H9 (cell line): ENCODE data around the gene CDK12. TPM values are rescaled to one million over a fixed set of nuclear protein-coding genes. Genes with fewer than 3 reads are reported as not detected.

ENCODE experiments used
- DNase-seq: peaks from one replicate; pipeline ENCODE4 v3.0.0-alpha.2; 2017
- H2AFZ ChIP-seq: one replicate; pipeline ENCODE4 v1.6.1; 2013; ENCODE audit warnings: mild to moderate bottlenecking, low read length, control low read depth, moderate library complexity
- H2AK5ac ChIP-seq: 2 replicates; pipeline ENCODE4 v1.6.1; 2013; ENCODE audit warnings: low read length, control low read depth, mixed read lengths; ENCODE audit not compliant: insufficient read length
- H2BK120ac ChIP-seq: one replicate; pipeline ENCODE4 v1.6.1; 2013; ENCODE audit warnings: low read depth, mild to moderate bottlenecking, low read length, control low read depth, inconsistent platforms; ENCODE audit not compliant: poor library complexity, severe bottlenecking
- H2BK12ac ChIP-seq: 2 replicates; pipeline ENCODE4 v1.6.1; 2013; ENCODE audit warnings: low read length, control low read depth, mixed read lengths, low read depth; ENCODE audit not compliant: insufficient read length
- H2BK15ac ChIP-seq: 2 replicates; pipeline ENCODE4 v1.6.1; 2013; ENCODE audit warnings: low read depth, low read length, control low read depth
- H2BK20ac ChIP-seq: one replicate; pipeline ENCODE4 v1.6.1; 2013; ENCODE audit warnings: low read depth, mild to moderate bottlenecking, low read length, control low read depth, inconsistent platforms; ENCODE audit not compliant: poor library complexity, severe bottlenecking
- H2BK5ac ChIP-seq: 2 replicates; pipeline ENCODE4 v1.6.1; 2013; ENCODE audit warnings: low read length, control low read depth, mixed read lengths; ENCODE audit not compliant: insufficient read length
- H3K14ac ChIP-seq: 2 replicates; pipeline ENCODE4 v1.6.1; 2013; ENCODE audit warnings: low read length, control low read depth; ENCODE audit not compliant: insufficient read depth
- H3K18ac ChIP-seq: 2 replicates; pipeline ENCODE4 v1.6.1; 2013; ENCODE audit warnings: low read depth, mild to moderate bottlenecking, mixed read lengths, low read length, control low read depth; ENCODE audit not compliant: insufficient read length
- H3K23ac ChIP-seq: 2 replicates; pipeline ENCODE4 v1.6.1; 2013; ENCODE audit warnings: low read length, control low read depth, mixed read lengths, low read depth; ENCODE audit not compliant: insufficient read length
- H3K23me2 ChIP-seq: 2 replicates; pipeline ENCODE4 v1.6.1; 2013; ENCODE audit warnings: low read depth, mild to moderate bottlenecking, mixed read lengths, low read length, control low read depth; ENCODE audit not compliant: insufficient read length, poor library complexity, severe bottlenecking
- H3K27ac ChIP-seq: 2 replicates; pipeline ENCODE4 v1.5.1; 2013; ENCODE audit warnings: low read length, control low read depth, mixed read lengths, low read depth; ENCODE audit not compliant: insufficient read length
- H3K27me3 ChIP-seq: 2 replicates; pipeline ENCODE4 v1.6.1; 2013; ENCODE audit warnings: low read length, control low read depth, inconsistent platforms; ENCODE audit not compliant: insufficient read depth
- H3K4ac ChIP-seq: 2 replicates; pipeline ENCODE4 v1.6.1; 2013; ENCODE audit warnings: low read depth, mild to moderate bottlenecking, control low read depth, inconsistent platforms, low read length, moderate library complexity
- H3K4me1 ChIP-seq: 2 replicates; pipeline ENCODE4 v1.6.1; 2013; ENCODE audit warnings: low read length, control low read depth, inconsistent platforms; ENCODE audit not compliant: insufficient read depth
- H3K4me2 ChIP-seq: 2 replicates; pipeline ENCODE4 v1.6.1; 2013; ENCODE audit warnings: low read length, control low read depth, mixed read lengths; ENCODE audit not compliant: insufficient read length, insufficient read depth
- H3K56ac ChIP-seq: 2 replicates; pipeline ENCODE4 v1.6.1; 2013; ENCODE audit warnings: low read depth, mild to moderate bottlenecking, mixed read lengths, low read length, control low read depth; ENCODE audit not compliant: insufficient read length
- H3K79me1 ChIP-seq: 2 replicates; pipeline ENCODE4 v1.6.1; 2013; ENCODE audit warnings: low read depth, mild to moderate bottlenecking, moderate library complexity, low read length, control low read depth, inconsistent platforms; ENCODE audit not compliant: insufficient read depth, poor library complexity, severe bottlenecking
- H3K79me2 ChIP-seq: 2 replicates; pipeline ENCODE4 v1.6.1; 2013; ENCODE audit warnings: low read length, control low read depth, inconsistent platforms; ENCODE audit not compliant: insufficient read depth
- H3K9ac ChIP-seq: 2 replicates; pipeline ENCODE4 v1.6.1; 2013; ENCODE audit warnings: low read length, control low read depth, mixed read lengths; ENCODE audit not compliant: insufficient read length; ENCODE audit errors: extremely low read depth
- H3K9me3 ChIP-seq: one replicate; pipeline ENCODE4 v1.6.1; 2013; ENCODE audit warnings: low read depth, low read length, inconsistent platforms; ENCODE audit not compliant: control insufficient read depth
- H3T11ph ChIP-seq: one replicate; pipeline ENCODE4 v1.6.1; 2013; ENCODE audit warnings: mild to moderate bottlenecking, low read length, control low read depth, inconsistent platforms
- H4K20me1 ChIP-seq: one replicate; pipeline ENCODE4 v1.6.1; 2013; ENCODE audit not compliant: control insufficient read depth, insufficient read length, insufficient read depth
- H4K5ac ChIP-seq: 2 replicates; pipeline ENCODE4 v1.6.1; 2013; ENCODE audit warnings: low read depth, mild to moderate bottlenecking, mixed read lengths, low read length, control low read depth; ENCODE audit not compliant: insufficient read length
- H4K8ac ChIP-seq: replicated peaks from 2 replicates; pipeline ENCODE4 v1.6.1; 2013; ENCODE audit warnings: low read length, control low read depth, mixed read lengths, low read depth; ENCODE audit not compliant: insufficient read length
- H4K91ac ChIP-seq: 2 replicates; pipeline ENCODE4 v1.6.1; 2013; ENCODE audit warnings: low read depth, mild to moderate bottlenecking, moderate library complexity, mixed read lengths, low read length, control low read depth; ENCODE audit not compliant: insufficient read length
- H3K27ac Mint-ChIP-seq, 3 experiments: 2 replicates in 2 of 3; 3 replicates in 1 of 3; pipeline ENCODE4 v1.8.0; 2020 to 2021; ENCODE audit warnings: mixed read lengths in 3 of 3, mild to moderate bottlenecking in 1 of 3, moderate library complexity in 1 of 3
- H3K27me3 Mint-ChIP-seq: 2 replicates; pipeline ENCODE4 v1.8.0; 2021; ENCODE audit warnings: low read depth, mild to moderate bottlenecking, moderate library complexity, mixed read lengths
- H3K36me3 Mint-ChIP-seq, 3 experiments: 2 replicates in 2 of 3; 3 replicates in 1 of 3; pipeline ENCODE4 v1.8.0; 2020 to 2021; ENCODE audit warnings: low read depth in 3 of 3, mixed read lengths in 3 of 3; ENCODE audit not compliant: insufficient read depth in 1 of 3
- H3K4me1 Mint-ChIP-seq, 2 experiments: 2 replicates each; pipeline ENCODE4 v1.8.0; 2020; ENCODE audit warnings: mixed read lengths in 2 of 2
- H3K4me3 Mint-ChIP-seq, 2 experiments: 2 replicates in 1 of 2; 3 replicates in 1 of 2; pipeline ENCODE4 v1.8.0; 2020 to 2021; ENCODE audit warnings: mild to moderate bottlenecking in 2 of 2, mixed read lengths in 2 of 2, moderate library complexity in 1 of 2
- H3K9me3 Mint-ChIP-seq, 2 experiments: 2 replicates in 1 of 2; 3 replicates in 1 of 2; pipeline ENCODE4 v1.8.0; 2020; ENCODE audit warnings: mild to moderate bottlenecking in 2 of 2, mixed read lengths in 2 of 2, moderate library complexity in 1 of 2
- CTCF ChIP-seq: fragments of 200-600 bp; sonication (generic); conservative IDR thresholded peaks from 3 replicates; pipeline ENCODE4 v1.8.0; 2021; ENCODE audit warnings: antibody characterized with exemption, mild to moderate bottlenecking
- WGBS: extraction: QIAGEN DNeasy Blood & Tissue Kit; methylation state at CpG from one replicate; pipeline ENCODE4 v1.1.7; 2013; ENCODE audit warnings: missing lambda C conversion rate, low lambda C conversion rate, mixed read lengths; ENCODE audit not compliant: insufficient read length; ENCODE audit errors: extremely low coverage; 5-methylcytosine and 5-hydroxymethylcytosine counted together
- total RNA-seq: library from RNA; stranded (reverse); gene quantifications from 2 replicates; pipeline ENCODE4 v1.2.1, GENCODE V29; 2021

Gene CDK12
- total RNA-seq, 1 experiment from 2014 or later, result 87.6 TPM

- H3K79me2 ChIP-seq, result 0 out of 2 replicates have a peak, but pooled peaks cover 1% of the 10 kb centered on the region
- no peaks in the 10 kb centered on the region for H3K79me1 ChIP-seq
- no peak overlapping the region for H2BK12ac ChIP-seq
- H2BK5ac ChIP-seq, result no peak overlapping the region
- no peak for DNase-seq
- no peak for TF ChIP-seq CTCF
- no peak overlapping the region for H4K8ac ChIP-seq
- no peak overlapping the region for H2BK120ac ChIP-seq
- no peaks in the 10 kb centered on the region for H3K27me3 ChIP-seq
- peaks cover 15 to 19% of the 10 kb centered on the region in 2 experiments for H3K4me1 Mint-ChIP-seq
- H3K9me3 ChIP-seq, result no peaks in the 10 kb centered on the region
- no peak overlapping the region for H3T11ph ChIP-seq
- peaks cover 3% of the 10 kb centered on the region for H3K27me3 Mint-ChIP-seq
- no peak overlapping the region for H3K23ac ChIP-seq
- H3K9ac ChIP-seq, result no peak overlapping the region
- H3K4me3 Mint-ChIP-seq, result peak overlapping the region in 1 of 2 experiments; percentile 33; a peak in 1 of 5 replicates
- H3K9me3 Mint-ChIP-seq, result no peaks in the 10 kb centered on the region
- no peak overlapping the region for H4K5ac ChIP-seq
- H3K27ac ChIP-seq, result no peak overlapping the region
- no peak overlapping the region for H2BK20ac ChIP-seq
- H2BK15ac ChIP-seq, result no peak overlapping the region
- H2AK5ac ChIP-seq, result no peak overlapping the region
- H2AFZ ChIP-seq, result no peak overlapping the region
- H4K20me1 ChIP-seq, result peaks cover 2% of the 10 kb centered on the region
- H3K18ac ChIP-seq, result no peak overlapping the region
- peaks cover 2% of the 10 kb centered on the region for H3K4me1 ChIP-seq
- no peak overlapping the region for H3K4me2 ChIP-seq
- no peaks in the 10 kb centered on the region for H3K23me2 ChIP-seq
- H3K14ac ChIP-seq, result no peak overlapping the region
- H4K91ac ChIP-seq, result no peak overlapping the region
- no peak overlapping the region for H3K4ac ChIP-seq
- H3K36me3 Mint-ChIP-seq, result no peaks in the 10 kb centered on the region; a peak in 3 of 7 replicates
- WGBS, result no CpG with 5 or more reads among the region's 2 CpGs
- H3K27ac Mint-ChIP-seq, result peak overlapping the region in 2 of 3 experiments; percentile 49 to 52; a peak in 3 of 7 replicates
- H3K56ac ChIP-seq, result no peak overlapping the region
Measured at GRCh38 chr17:39555368-39555767, 94.1 kb downstream of the CDK12 start.
